Measurements from ENCODE around the gene PDE4D. TPM values are rescaled to one million over a fixed set of nuclear protein-coding genes. Genes with fewer than 3 reads are reported as not detected.
"Not testable (repeated sequence)": the region's sequence is repeated elsewhere in the genome, so short reads cannot be mapped to it uniquely, and the experiment has no call there.

Gene PDE4D
- total RNA-seq, 1 experiment from 2014 or later = 1.0 TPM

GRCh38 chr5:59058969-59059687 lies 834.4 kb downstream of the PDE4D start:
- no peak for DNase-seq (ENCODE audit: low read depth)

- DNase-seq (ENCODE audit: low read depth) = no peak
Observed at GRCh38 chr5:59058237-59058636, 835.3 kb downstream of the PDE4D start.

GRCh38 chr5:59056599-59056998 lies 836.9 kb downstream of the PDE4D start:
- not testable (repeated sequence) for DNase-seq (ENCODE audit: low read depth)

GRCh38 chr5:59055745-59056448 lies 837.6 kb downstream of the PDE4D start:
- peak; percentile 18 for DNase-seq (ENCODE audit: low read depth)

GRCh38 chr5:59054963-59055528 lies 838.5 kb downstream of the PDE4D start:
- no peak for DNase-seq (ENCODE audit: low read depth)

- DNase-seq (ENCODE audit: low read depth) = no peak
Observed at GRCh38 chr5:59051951-59052350, 841.6 kb downstream of the PDE4D start.

GRCh38 chr5:59049095-59049494 lies 844.4 kb downstream of the PDE4D start:
- DNase-seq (ENCODE audit: low read depth) = no peak

GRCh38 chr5:59042201-59043055 lies 851.1 kb downstream of the PDE4D start:
- DNase-seq (ENCODE audit: low read depth) = peak; percentile 91

- DNase-seq (ENCODE audit: low read depth) = no peak
Observed at GRCh38 chr5:59041355-59041754, 852.2 kb downstream of the PDE4D start.

- no peak for DNase-seq (ENCODE audit: low read depth)
Observed at GRCh38 chr5:59040804-59041201, 852.7 kb downstream of the PDE4D start.

GRCh38 chr5:59040024-59040803 lies 853.3 kb downstream of the PDE4D start:
- no peak for DNase-seq (ENCODE audit: low read depth)

GRCh38 chr5:59039296-59040023 lies 854.1 kb downstream of the PDE4D start:
- DNase-seq (ENCODE audit: low read depth) = no peak

GRCh38 chr5:59038798-59039295 lies 854.7 kb downstream of the PDE4D start:
- no peak for DNase-seq (ENCODE audit: low read depth)

GRCh38 chr5:59037941-59038797 lies 855.4 kb downstream of the PDE4D start:
- no peak for DNase-seq (ENCODE audit: low read depth)

- DNase-seq (ENCODE audit: low read depth) = no peak
Observed at GRCh38 chr5:59037453-59037852, 856.1 kb downstream of the PDE4D start.

- DNase-seq (ENCODE audit: low read depth) = no peak
Observed at GRCh38 chr5:59037041-59037440, 856.5 kb downstream of the PDE4D start.

- peak; percentile 90 for DNase-seq (ENCODE audit: low read depth)
Observed at GRCh38 chr5:59036274-59036961, 857.1 kb downstream of the PDE4D start.

GRCh38 chr5:59035681-59036080 lies 857.8 kb downstream of the PDE4D start:
- DNase-seq (ENCODE audit: low read depth) = no peak

All from HT1080 (cell line).